Measurements from ENCODE around the gene ELN.

DNA sequence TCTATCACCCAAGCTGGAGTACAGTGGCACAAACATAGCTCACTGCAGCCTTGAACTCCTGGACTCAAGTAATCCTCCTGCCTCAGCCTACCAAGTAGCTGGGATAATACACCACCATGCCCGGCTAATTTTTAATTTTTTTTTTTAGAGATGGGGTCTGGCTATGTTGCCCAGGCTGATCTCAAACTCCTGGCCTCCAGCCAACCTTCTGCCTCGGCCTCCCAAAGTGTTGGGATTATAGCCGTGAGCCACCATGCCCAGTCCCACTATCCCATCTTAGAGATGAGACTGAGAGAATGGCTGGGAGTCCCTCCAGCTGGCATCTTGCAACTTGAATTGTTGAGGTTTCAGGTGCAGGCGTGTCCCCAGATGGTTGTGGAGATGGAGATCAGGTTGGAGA lies 40.7 kb upstream of the ELN start:
- TF ChIP-seq, protein P1, sequence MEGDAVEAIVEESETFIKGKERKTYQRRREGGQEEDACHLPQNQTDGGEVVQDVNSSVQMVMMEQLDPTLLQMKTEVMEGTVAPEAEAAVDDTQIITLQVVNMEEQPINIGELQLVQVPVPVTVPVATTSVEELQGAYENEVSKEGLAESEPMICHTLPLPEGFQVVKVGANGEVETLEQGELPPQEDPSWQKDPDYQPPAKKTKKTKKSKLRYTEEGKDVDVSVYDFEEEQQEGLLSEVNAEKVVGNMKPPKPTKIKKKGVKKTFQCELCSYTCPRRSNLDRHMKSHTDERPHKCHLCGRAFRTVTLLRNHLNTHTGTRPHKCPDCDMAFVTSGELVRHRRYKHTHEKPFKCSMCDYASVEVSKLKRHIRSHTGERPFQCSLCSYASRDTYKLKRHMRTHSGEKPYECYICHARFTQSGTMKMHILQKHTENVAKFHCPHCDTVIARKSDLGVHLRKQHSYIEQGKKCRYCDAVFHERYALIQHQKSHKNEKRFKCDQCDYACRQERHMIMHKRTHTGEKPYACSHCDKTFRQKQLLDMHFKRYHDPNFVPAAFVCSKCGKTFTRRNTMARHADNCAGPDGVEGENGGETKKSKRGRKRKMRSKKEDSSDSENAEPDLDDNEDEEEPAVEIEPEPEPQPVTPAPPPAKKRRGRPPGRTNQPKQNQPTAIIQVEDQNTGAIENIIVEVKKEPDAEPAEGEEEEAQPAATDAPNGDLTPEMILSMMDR (IDR thresholded peaks at IDR 0.05; ENCODE audit: poor library complexity): no peak
- TF ChIP-seq EZH2phosphoT487 (IDR thresholded peaks at IDR 0.05; ENCODE audit: low read depth, severe bottlenecking, unreplicated experiment) (no peak), EZH2 (IDR thresholded peaks at IDR 0.05; ENCODE audit: borderline replicate concordance) (no peak)

All from hepatocyte (in vitro differentiated cells).